KG1 (cell line): ENCODE data around the gene HSPA12A.

Experiments
- DNase-seq: peaks from one replicate; lab custom pipeline; 2025; lab: John Stamatoyannopoulos, UW

The HSPA12A gene

GRCh38 chr10:116770281-116770680 lies 27.9 kb upstream of the HSPA12A start:
- no peak for DNase-seq

DNA sequence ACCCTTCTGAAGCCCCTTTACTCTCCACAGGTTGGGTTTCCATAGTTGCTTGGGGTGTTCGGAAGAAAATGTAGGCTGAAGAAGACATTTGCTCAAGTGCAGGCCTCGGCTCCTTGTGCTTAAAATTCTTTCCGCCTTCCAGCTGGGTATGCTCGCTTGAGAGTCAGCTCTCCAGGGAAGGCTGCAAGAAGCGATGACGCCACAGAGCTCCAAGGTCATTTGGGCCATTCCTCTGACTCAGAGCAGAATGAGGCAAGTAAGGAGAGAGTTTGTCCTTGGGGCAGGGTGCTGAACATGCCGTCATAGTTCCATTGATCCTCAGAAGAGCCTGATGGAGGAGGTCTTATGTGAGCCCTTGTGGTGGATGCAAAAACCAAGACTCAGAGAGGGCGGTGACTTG lies 27.4 kb upstream of the HSPA12A start:
- DNase-seq: no peak

DNA sequence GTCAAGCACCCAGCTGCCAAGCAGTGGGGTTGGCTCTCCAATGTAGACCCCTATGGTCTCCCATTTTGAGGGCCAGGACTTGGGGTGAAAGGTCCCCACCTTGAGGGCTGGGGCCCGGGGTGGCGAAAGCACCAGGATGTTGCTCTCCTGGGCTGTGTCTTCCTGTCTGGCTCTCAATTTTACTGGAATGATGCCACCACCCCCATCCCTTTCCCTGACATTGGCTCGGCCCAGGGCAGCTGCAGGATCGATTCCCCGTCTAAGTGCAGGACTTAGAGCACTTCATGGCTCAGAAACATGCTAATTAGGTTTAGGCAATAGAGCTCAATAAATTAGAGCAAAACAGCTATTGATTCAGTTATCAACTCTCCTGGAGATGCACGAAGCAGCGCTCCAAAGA lies 27.0 kb upstream of the HSPA12A start:
- DNase-seq: no peak

- DNase-seq: no peak
Observed at GRCh38 chr10:116768786-116769185, 26.4 kb upstream of the HSPA12A start.

DNA sequence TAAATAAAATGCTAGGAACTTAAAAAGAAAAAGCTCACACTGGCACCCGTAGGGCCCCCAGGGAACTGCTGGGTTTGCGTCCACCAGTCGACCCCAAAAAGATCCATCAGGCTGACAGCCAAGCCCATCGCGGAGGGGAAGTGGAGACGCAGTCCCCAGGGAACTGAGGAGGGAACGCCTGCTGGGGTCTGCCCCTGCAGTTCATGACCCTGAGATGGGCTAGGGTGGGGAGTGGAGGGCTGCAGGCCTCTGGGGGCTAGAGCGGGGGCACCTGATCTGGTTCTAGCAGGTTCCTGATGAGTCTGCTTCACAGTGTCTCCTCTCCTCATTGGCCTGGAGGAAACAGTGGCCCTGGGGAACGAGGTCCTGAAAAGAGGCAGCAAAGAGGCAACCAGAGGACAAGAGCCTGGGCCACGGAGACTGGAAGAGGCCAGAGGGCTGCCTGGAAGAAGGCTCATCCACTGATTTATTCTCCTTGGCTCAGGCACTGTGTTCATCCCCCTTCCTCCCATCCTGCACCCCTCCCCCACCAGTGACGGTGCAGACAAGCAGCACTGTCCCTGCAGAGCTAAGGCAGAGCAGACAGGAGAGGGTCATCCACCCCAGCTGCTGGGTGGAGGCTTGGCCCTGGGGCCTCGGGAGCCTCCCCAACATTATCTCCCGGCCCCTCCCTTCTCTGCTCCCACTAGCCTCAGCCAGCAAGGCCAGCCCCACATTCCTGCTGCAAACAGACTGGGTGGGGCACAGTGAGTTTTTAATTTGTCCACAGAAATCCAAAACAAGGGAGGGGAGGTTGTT lies 24.7 kb upstream of the HSPA12A start:
- DNase-seq: no peak

DNA sequence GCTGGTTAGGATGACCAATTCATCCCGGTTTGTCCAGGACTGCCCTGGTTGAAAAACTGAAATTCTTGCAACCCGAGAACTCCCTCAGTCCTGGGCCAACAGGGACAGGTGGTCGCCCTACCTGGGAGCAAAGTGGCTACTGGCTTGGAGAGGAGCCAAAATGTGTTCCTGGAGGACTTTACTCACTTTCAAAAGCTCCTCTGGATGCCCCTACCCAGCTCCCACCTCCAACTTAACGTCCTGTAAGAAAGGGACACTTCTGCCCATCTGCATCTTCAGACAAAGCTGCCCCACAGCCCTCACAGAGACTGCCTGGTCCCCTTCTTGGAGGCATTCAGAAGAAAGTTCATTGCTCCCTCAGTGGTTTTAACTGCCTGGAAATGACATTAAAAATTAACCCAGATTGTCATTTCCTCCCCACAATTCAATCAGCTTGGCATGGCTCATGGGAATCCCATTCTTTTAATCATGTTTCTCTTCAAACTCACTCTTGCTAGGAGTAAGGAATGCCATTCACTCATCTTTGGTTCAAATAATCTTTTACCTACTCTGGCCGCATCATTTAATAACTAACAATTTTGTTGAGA lies 24.0 kb upstream of the HSPA12A start:
- no peak for DNase-seq

- no peak for DNase-seq
Observed at GRCh38 chr10:116765648-116766081, 23.3 kb upstream of the HSPA12A start.

- no peak for DNase-seq
Observed at GRCh38 chr10:116764979-116765378, 22.6 kb upstream of the HSPA12A start.

DNA sequence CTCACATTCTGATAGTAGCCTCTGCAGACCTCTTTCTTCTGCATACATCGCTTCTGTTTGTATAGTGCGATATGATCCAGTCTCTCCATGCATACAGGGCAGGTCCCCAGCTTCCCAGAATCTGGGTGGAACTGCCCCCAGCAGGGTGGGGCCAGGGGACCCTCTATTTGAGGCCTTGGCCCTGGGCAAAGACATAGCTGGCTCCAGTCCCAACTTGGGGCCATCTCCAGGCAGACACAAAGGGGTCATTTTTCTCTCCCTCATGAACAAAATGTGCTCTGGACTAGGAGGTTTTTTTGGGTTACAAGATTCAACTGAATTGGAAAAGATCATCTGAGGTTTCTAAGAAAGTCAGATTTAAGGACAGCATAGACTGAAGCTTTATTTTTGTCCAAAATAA lies 21.1 kb upstream of the HSPA12A start:
- DNase-seq: no peak

- DNase-seq: no peak
Observed at GRCh38 chr10:116761883-116762282, 19.5 kb upstream of the HSPA12A start.

DNA sequence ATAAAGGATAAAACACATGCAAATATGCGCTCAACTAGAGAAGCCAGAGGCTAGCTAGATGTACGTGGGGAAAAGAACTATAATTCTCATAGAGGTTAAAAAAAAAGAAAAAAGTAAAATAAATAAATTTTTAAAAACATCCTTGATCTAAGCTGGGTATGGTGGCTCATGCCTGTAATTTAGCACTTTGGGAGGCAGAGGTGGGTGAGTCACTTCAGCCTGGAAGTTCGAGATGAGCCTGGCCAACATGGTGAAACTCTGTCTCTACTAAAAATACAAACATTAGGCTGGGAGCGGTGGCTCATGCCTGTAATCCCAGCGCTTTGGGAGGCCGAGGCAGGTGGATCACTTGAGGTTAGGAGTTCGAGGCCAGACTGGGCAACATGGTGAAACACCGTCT lies 18.6 kb upstream of the HSPA12A start:
- DNase-seq: no peak

DNA sequence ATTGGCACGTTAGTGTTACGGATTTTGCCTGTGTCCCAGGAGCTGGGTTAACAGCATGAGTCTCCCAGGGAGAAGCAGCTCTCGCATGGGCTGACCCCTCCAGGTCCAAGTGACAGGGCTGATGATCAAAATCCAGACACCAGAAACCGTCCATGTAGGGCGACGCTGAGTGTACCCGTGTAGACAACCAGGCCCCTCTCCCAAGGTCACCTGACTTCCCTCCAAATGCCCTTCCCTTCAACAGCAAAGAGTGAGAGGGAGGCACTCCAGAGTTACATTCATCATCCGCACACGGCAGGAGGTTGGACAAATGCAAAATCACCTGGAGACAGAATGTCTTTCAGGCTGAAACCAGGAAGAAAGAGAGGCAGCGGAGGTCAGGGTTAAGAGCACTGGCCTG lies 14.9 kb upstream of the HSPA12A start:
- DNase-seq: no peak

DNA sequence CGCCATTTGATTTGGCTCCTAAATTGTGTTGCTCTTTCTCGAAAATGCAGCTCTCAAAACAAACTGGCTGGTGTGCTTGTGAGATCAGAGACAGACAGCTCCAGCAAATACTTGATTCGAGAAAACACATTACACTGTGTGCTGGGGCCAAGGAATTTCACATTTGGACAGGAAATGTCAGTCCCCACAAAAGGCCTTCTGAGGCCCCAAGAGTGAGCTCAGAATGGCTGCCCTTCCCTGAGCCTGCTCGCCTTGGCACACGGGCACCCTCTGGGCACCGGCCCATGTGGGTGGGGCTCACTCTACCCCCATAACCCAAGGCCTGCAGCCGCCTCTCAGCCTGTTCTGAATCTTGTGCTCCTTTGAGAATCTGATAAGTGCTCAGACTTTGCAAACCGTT lies 13.9 kb upstream of the HSPA12A start:
- DNase-seq: no peak

DNA sequence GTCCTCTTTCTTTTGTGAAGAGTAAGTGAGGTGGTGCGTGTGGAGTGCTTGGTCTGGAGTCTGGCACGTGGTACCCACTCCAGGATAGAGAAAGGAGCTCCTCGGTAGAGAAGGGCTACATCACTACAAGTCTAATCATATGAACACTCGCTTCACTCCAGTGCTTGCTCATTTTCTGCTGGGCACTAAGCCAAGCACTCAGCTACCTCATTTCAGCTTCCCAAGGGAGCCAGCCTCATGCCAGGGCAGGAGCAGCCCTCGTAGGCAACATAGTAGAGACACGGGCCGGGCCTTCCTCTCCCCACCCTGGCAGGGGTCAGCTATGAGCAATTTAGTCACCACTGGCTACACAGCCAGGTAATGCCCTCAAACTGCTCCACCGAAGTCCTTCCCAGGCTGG lies 11.4 kb upstream of the HSPA12A start:
- no peak for DNase-seq

GRCh38 chr10:116752969-116753665 lies 10.8 kb upstream of the HSPA12A start:
- DNase-seq: no peak

DNA sequence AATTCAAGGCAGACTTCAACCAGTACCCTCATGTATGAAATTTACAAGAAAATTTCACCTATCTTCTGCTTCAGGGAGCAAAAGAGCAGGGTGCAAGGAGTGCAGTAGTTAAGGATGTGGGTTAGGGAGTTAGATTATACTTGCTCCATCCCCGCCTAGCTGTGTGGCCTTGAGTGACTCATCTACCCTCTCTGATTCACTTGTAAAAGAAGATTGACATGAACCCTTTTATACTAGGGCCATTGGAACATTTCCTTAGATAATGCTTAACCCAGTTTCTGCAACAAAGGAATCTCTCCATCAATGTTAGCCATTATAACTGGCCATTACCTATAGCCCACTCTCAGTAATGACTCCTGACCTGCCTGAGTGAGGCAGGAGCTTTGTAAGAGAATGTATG lies 10.2 kb upstream of the HSPA12A start:
- DNase-seq: no peak

GRCh38 chr10:116748471-116748870 lies 6.1 kb upstream of the HSPA12A start:
- DNase-seq: no peak

DNA sequence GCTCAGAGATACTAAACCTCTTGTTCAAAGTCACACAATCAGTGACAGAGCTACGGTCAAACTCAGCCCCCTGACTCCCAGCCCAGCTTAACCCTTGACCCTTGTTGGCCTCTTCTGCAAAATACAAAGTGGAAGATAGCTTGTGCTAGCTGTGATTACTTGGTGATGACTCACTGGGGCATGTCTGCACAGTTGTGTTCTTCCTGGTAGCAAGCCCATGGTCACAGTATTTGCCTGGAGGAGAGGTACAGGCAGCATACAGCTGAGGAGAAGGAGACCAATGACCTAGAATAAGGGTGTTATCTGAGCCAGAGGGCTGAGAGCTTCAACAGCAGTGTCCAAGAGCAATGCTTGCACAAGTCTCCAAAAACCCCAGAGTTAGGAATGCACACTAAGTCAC lies 5.7 kb upstream of the HSPA12A start:
- DNase-seq: no peak

DNA sequence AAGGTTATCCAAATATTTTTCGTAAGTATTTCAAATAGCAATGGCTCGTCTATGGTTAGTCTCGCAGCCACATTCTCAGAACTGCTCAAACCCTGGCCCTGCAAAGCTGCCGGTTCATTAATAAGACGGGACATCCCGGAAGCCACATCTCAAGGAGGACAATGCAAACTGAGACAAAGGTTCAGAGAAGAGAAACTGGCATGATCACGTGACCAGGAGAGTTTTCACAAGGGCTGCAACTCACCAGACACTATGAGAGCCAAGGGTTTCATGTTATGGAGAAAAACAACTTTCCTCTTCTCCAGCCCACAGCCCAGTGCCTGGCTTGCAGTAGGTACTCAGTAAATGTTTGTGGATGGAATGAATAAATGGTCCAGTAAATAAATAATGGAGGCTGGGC lies 5.0 kb upstream of the HSPA12A start:
- no peak for DNase-seq

DNA sequence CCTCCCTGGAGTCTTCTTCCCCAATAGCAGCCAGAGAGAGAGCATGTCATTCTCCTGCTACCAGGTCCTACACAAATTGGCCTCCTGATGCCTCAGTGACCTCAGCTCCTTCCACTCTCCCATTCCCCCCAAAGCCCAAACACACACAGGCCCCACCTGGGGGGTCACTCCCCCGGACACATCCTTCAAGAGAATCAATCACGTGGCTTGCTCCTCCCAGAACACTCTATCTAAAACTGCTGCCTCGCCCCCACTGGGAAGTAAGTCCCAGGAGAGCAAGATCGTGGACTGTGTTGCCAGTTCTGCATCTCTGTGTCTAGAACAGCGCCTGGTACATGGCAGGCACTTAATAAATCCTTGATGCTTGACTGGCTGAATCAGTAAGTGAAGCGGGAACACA lies 2.5 kb upstream of the HSPA12A start:
- no peak for DNase-seq

DNA sequence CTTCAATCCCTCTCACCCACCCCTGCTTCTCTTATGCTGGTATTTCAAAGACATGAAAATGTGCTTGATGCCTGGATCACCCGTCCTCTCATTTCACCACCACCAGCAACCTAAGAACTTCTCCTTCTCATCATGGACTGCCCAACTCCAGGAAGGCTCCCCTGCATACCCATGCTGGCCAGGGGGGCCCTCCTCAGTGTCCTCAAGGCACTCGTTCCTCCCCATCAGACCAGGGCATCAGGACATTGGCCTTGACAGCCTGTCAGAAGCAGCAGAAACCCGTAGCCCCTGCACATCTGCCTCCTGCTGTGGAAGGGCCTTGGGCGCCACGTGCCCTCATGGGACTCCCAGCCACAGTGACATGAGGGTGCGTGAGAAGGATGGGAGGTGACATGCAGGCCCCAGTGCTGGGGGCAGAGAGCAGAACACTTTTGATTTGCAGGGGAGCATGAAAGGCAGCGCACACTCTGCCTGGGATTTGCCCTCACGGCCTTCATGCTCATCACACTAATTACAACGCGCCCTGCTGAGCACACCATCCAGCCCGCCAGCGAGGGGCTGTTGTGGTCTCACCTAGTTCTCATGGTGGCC lies 1.9 kb upstream of the HSPA12A start:
- DNase-seq: no peak

GRCh38 chr10:116743266-116744064 lies 1.1 kb upstream of the HSPA12A start:
- no peak for DNase-seq
